HG03025 (cell line): ENCODE data around the gene E4F1.

Experiments
- ATAC-seq: cut with Tn5 transposase; IDR thresholded peaks from one replicate; pipeline ENCODE4 v1.9.1; 2021; ENCODE audit warnings: mild to moderate bottlenecking, moderate library complexity; ENCODE audit not compliant: unreplicated experiment, low FRiP score

The E4F1 gene

DNA sequence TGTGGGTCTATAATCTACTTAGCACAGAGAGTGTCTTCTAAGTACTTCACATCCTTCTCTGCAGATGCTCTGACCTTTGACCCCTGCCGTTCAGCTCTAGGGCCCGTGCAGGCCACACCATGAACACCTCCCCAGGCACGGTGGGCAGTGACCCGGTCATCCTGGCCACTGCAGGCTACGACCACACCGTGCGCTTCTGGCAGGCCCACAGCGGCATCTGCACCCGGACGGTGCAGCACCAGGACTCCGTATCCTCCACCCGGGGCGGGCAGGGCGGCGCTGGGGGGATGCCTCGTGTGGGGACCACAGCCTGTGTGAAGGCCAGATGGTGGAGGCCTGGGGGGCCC, 17.5 kb upstream of the E4F1 start:
- no peak for ATAC-seq

DNA sequence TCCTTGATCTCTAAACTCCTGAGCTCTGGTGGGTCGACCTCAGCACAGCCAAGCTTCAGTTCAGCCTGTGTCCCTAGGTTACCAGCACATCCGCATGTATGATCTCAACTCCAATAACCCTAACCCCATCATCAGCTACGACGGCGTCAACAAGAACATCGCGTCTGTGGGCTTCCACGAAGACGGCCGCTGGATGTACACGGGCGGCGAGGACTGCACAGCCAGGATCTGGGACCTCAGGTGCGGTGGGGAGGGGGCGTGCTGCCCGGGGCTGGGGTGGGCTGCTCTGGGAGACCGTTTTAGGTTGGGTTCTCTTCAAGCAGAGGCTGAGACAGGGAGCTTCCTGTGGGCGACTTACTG, 17.0 kb upstream of the E4F1 start:
- no peak for ATAC-seq

DNA sequence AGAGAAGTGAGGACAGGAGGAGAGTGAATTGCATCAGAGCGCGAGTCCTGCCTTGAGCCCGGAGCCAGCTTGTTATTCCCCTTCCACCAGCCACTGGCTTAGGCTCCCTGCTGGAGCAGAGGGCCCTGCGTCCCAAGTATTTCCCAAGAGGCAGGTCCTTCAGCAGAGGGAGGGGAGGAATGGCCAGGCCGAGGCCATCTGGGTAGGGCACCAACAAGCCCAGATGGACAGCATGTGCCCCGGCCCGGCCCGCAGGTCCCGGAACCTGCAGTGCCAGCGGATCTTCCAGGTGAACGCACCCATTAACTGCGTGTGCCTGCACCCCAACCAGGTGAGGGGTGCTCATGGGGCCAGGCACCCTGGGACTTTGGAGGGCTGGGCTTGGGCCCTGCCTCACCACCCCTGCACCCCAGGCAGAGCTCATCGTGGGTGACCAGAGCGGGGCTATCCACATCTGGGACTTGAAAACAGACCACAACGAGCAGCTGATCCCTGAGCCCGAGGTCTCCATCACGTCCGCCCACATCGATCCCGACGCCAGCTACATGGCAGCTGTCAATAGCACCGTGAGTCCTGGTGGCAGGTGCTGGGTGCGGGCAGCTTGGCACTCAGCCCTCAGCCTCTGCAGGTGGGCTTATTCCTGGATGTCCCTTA, 16.5 kb upstream of the E4F1 start:
- ATAC-seq: no peak

DNA sequence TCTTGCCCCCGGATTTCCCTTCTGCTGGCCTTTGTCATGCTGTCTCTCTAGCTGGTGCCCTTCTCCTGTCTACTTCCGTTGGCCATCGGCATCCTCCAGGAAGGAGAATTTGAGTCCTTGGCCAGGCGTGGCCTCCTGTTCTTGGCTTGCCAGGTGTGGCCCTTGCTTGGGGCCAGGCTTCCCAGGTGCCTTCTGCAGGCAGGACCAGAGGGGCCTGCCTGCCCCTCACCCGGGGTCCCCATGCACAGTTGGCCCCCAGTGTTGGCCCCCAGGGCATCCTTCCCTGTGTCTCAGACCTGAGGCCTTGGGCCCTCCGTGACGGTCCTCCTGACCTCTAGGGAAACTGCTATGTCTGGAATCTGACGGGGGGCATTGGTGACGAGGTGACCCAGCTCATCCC, 15.5 kb upstream of the E4F1 start:
- ATAC-seq: no peak

GRCh38 chr16:2208308-2208707, 15.1 kb upstream of the E4F1 start:
- ATAC-seq: no peak

GRCh38 chr16:2208772-2209171, 14.6 kb upstream of the E4F1 start:
- no peak for ATAC-seq

- no peak for ATAC-seq
Measured at GRCh38 chr16:2209258-2210008, 14.0 kb upstream of the E4F1 start.

- no peak for ATAC-seq
Measured at GRCh38 chr16:2210009-2210332, 13.4 kb upstream of the E4F1 start.

DNA sequence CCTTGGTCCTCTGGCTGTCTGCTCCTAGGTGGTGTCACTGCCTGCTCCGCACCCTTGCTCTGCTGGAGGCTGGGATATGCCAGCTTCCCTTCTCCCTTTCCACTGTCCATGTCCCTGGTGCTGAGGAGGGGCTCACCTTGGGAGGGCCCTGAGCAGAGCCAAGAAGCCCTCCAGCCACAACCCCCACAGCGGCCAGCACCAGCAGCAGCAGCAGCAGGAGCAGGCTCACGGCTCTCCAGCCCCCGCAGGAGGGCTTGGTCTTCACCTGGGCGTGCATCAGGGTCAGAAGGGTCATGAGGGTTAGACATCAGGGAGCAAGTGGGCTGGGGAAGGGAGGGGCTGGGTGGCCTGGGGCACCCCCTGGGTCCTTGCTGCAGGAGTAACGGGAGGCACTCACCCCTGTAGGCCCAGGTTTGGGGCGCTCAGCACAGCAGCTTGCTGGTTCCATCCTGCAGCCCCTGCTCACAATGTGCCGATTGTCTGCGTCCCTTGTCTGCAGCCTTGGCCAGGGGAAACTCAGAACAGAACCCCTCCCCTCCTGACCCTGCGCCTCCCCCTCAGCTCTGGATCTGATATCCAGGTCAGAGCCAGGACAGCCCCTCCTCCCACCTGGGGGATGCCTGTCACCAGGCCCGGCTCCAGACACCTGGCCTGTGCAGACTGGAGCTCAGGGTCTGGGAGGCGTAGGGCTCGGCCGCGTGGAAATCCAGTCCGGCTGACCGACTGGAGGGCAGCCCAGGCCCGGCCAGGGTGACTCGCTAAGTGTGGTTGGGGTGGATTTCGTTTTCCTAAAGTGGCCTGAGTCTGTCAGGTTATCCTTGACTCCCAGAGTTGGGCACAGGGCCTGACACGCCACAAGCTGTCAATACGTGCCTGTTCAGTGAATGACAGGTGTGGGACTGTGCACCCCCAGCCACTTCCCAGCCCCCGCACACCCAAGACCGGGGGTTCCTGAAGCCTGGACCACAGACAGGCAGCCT, 12.7 kb upstream of the E4F1 start, which contains the start of gene BRICD5:
Gene BRICD5, minus strand, starts transcription at position 478 of the 980 bp plus-strand sequence. Its CDS starts 30 bp downstream, at position 448.
- ATAC-seq: no peak

DNA sequence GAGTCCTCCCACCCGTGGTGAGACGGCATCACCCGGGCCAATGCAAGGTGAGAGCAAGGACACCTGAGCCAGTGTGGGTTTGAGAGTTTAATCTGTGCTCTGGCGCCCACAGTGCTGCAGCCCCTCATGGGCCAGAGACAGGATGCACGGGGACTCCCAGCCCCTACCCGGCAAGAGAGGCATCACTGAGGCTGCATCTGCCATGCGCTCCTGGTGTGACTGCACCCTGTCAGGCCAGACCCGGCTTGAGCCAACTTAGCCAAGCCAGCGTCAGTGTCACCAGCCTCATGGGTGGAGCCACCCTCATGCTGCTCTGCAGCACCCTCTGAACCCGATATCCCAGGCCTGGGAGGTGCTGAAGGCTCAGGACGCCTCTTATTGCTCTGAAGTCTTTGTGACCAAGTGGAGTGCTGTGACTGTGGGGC, 11.5 kb upstream of the E4F1 start:
- no peak for ATAC-seq

- no peak for ATAC-seq
Measured at GRCh38 chr16:2212362-2213324, 10.7 kb upstream of the E4F1 start.

- peak; percentile 22 for ATAC-seq
Measured at GRCh38 chr16:2213817-2214718, 9.3 kb upstream of the E4F1 start.

DNA sequence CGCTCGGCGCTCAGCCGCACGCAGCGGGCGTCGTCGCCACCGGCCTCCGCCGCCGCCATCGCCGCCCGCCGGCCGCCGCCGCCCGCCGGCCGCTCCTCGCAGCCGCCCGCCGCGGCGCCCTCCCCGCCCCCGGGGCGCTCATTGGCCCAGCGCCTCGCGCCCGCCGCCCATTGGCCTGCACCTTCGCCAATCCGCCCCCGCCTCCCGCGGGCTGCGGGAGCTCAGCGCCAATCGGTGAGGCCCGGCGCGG, 8.7 kb upstream of the E4F1 start, which contains the start of gene PGP:
Gene PGP, minus strand, starts transcription at position 122 of the 250 bp plus-strand sequence. Its CDS starts 63 bp downstream, at position 59.
- peak; percentile 80 for ATAC-seq

DNA sequence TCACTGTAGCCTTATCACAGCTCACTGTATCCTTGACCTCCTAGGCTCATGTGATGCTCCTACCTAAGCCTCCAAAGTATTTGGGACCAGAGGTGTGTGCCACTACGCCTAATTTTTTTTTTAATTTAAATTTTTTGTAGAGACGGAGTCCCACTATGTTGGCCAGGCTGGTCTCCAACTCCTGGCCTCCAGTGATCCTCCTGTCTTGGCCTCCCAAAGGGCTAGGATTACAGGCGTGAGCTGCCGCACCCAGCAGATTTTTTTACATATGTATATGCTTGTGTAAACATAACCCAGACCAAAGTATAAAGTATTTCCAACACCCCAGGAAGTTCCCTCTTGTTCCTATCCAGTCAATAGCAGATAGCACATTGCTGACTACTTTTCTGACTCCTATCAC, 7.1 kb upstream of the E4F1 start:
- no peak for ATAC-seq

DNA sequence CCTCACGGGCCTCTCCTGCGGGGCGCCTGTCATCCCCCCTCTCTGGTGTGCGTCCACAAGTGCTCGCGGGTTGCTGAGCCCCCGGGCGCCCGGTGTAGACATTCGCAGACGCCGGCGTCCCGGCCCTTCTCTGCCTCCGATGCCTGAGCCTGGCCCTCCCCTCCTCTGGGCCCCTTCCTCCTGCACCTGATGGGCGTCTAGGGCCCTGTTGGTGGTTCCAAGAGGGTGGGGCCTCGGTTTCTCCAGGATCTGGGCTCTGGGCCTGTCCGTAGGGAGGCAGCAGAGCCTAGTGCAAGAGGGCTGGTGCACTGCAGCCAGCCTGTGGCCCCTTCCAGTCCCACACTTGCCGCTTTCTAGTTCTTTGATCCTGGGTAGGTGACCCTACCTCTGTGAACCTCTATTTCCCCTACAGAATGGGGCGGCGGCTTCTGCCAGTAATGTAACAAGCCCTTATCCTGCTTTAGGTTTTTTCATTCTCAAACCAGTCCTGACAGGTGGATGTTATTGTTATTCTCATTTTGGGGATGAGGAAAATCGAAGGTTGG, 623 bp downstream of the E4F1 start:
- peak; percentile 9 for ATAC-seq

DNA sequence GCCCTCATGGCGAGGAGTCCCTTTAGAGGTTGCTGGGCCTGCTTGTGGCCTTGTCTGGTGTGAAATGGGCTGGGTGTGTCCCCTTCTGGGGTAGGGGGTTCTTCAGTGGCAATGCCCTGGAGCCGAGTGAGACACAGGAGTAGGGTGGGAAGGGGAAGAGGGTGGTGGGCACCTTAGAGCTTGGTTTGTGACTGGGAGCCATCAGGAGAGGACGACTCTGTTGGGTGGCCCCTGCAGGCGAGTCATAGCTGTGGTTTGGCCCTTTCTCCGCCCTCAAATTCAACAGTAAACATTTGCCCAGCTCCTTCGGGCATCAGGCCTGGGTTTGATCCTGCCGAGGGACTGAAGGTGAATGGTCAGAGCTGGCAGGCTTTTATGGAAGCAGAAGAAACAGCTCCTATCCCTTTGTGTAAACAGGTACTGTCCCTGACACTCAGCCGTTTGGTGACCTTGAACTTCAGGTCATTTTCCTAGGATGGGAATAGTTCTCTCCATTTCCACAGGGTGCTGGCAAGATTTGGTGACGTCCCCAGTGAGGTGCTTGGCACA, 2.9 kb downstream of the E4F1 start:
- no peak for ATAC-seq

DNA sequence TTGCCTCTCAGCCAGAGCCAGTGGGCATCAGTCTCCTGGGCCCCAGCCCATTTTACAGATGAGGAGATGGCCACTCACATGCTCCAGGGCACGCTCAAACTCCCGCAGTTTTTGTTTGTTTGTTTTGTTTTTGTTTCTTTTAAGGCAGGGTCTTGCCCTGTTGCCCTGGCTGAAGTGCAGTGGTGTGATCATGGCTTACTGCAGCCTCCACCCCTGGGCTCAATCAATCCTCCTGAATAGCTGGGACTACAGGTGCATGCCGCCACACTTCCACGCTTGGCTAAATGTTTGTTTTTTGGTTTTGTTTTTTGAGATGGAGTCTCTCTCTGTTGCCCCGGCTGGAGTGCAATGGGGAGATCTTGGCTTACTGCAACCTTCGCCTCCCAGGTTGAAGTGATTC, 3.5 kb downstream of the E4F1 start:
- ATAC-seq: no peak

GRCh38 chr16:2228161-2228824, 4.9 kb downstream of the E4F1 start:
- ATAC-seq: no peak
